ENCODE results near the gene MYO3B. TPM values are rescaled to one million over a fixed set of nuclear protein-coding genes. Genes with fewer than 3 reads are reported as not detected.

Gene MYO3B
- total RNA-seq, 1 experiment from 2014 or later = 0.09 TPM

- H3K27me3 ChIP-seq (replicated peaks; ENCODE audit: control insufficient read depth, insufficient read depth, low read length) = no peaks in the 10 kb centered on the region
These were observed 324.6 kb downstream of the MYO3B start for GRCh38 chr2:170502361-170503130.

GRCh38 chr2:170503563-170503962 is 325.6 kb downstream of the MYO3B start:
- ChIA-PET POLR2A (no interaction called here), CTCF (no interaction called here)
- BruUV-seq (replicated peaks) = no TSS peak
- H3K9me3 Mint-ChIP-seq (ENCODE audit: unreplicated experiment) = no peaks in the 10 kb centered on the region
- no peak overlapping the region for H3K27ac Mint-ChIP-seq (ENCODE audit: unreplicated experiment)
- no peak overlapping the region for H3K4me3 ChIP-seq (ENCODE audit: low read depth, low read length)
- no peaks in the 10 kb centered on the region for H3K36me3 Mint-ChIP-seq (ENCODE audit: insufficient read depth, unreplicated experiment)
- no peaks in the 10 kb centered on the region for H3K27me3 ChIP-seq (replicated peaks; ENCODE audit: control insufficient read depth, insufficient read depth, low read length)
- no peaks in the 10 kb centered on the region for H3K9me3 ChIP-seq
- TF ChIP-seq CTCF (IDR thresholded peaks at IDR 0.05; ENCODE audit: insufficient read depth in 1 of 2, low read depth in 1 of 2, low read length in 1 of 2, severe bottlenecking in 1 of 2, unreplicated experiment in 1 of 2) = no peak
- no peak for DNase-seq
- H3K4me1 Mint-ChIP-seq (ENCODE audit: low read depth, unreplicated experiment) = peaks cover 11% of the 10 kb centered on the region
- no peaks in the 10 kb centered on the region for H3K27me3 Mint-ChIP-seq (ENCODE audit: insufficient read depth, unreplicated experiment)
- intact Hi-C loops (cut with micrococcal nuclease; ENCODE audit: unreplicated experiment) = no loop called here
- H3K4me1 ChIP-seq = no peaks in the 10 kb centered on the region
- no peak overlapping the region for H3K4me3 Mint-ChIP-seq (ENCODE audit: unreplicated experiment)
- no peaks in the 10 kb centered on the region for H3K36me3 ChIP-seq (ENCODE audit: control insufficient read depth, insufficient read depth, low read length)

More at GRCh38 chr2:170502361-170503130, 324.6 kb downstream of the MYO3B start:
- Histone ChIP-seq H3K4me1 (no peaks in the 10 kb centered on the region), H3K4me3 (ENCODE audit: low read depth, low read length) (no peak overlapping the region), H3K36me3 (ENCODE audit: control insufficient read depth, insufficient read depth, low read length) (no peaks in the 10 kb centered on the region), H3K9me3 (no peaks in the 10 kb centered on the region)
- DNase-seq = no peak
- intact Hi-C loops (cut with micrococcal nuclease; ENCODE audit: unreplicated experiment) = no loop called here
- BruUV-seq (replicated peaks) = no TSS peak
- Mint-ChIP-seq H3K27ac (ENCODE audit: unreplicated experiment) (no peak overlapping the region), H3K27me3 (ENCODE audit: insufficient read depth, unreplicated experiment) (no peaks in the 10 kb centered on the region), H3K9me3 (ENCODE audit: unreplicated experiment) (no peaks in the 10 kb centered on the region), H3K4me3 (ENCODE audit: unreplicated experiment) (no peak overlapping the region), H3K36me3 (ENCODE audit: insufficient read depth, unreplicated experiment) (no peaks in the 10 kb centered on the region), H3K4me1 (ENCODE audit: low read depth, unreplicated experiment) (peaks cover 11% of the 10 kb centered on the region)
- ChIA-PET CTCF (interaction anchor here (1.2 kb wide), 1 partner anchor 141 kb away, joined by 4 read pairs; no protein-coding TSS in a partner anchor), POLR2A (no interaction called here)
- TF ChIP-seq CTCF (IDR thresholded peaks at IDR 0.05; ENCODE audit: insufficient read depth in 1 of 2, low read depth in 1 of 2, low read length in 1 of 2, severe bottlenecking in 1 of 2, unreplicated experiment in 1 of 2) = no peak

- Mint-ChIP-seq H3K27me3 (ENCODE audit: insufficient read depth, unreplicated experiment) (no peaks in the 10 kb centered on the region), H3K4me3 (ENCODE audit: unreplicated experiment) (no peak overlapping the region), H3K36me3 (ENCODE audit: insufficient read depth, unreplicated experiment) (no peaks in the 10 kb centered on the region), H3K9me3 (ENCODE audit: unreplicated experiment) (no peaks in the 10 kb centered on the region), H3K27ac (ENCODE audit: unreplicated experiment) (no peak overlapping the region), H3K4me1 (ENCODE audit: low read depth, unreplicated experiment) (peaks cover 11% of the 10 kb centered on the region)
- CTCF ChIA-PET = no interaction called here
- Histone ChIP-seq H3K36me3 (ENCODE audit: control insufficient read depth, insufficient read depth, low read length) (no peaks in the 10 kb centered on the region), H3K27me3 (replicated peaks; ENCODE audit: control insufficient read depth, insufficient read depth, low read length) (no peaks in the 10 kb centered on the region), H3K9me3 (no peaks in the 10 kb centered on the region; the same call in 1 of the 2 replicates), H3K4me1 (no peaks in the 10 kb centered on the region), H3K4me3 (ENCODE audit: low read depth, low read length) (no peak overlapping the region)
- intact Hi-C loops (cut with micrococcal nuclease; ENCODE audit: unreplicated experiment) = no loop called here
- no TSS peak for BruUV-seq (replicated peaks)
- POLR2A ChIA-PET = no interaction called here
- TF ChIP-seq CTCF (IDR thresholded peaks at IDR 0.05; ENCODE audit: insufficient read depth in 1 of 2, low read depth in 1 of 2, low read length in 1 of 2, severe bottlenecking in 1 of 2, unreplicated experiment in 1 of 2) = no peak
- DNase-seq = no peak
These were observed 326.2 kb downstream of the MYO3B start for GRCh38 chr2:170503971-170504809.

Measured in Caco-2 (cell line).